NCI-H82 treated with DMSO at 0.1 percent for 48 hours (cell line): ENCODE results near the gene PMEPA1.
"Not testable (repeated sequence)": the region's sequence is repeated elsewhere in the genome, so short reads cannot be mapped to it uniquely, and the experiment has no call there.

Experiments used
- DNase-seq: peaks from one replicate; lab custom pipeline; 2025; ENCODE audit not compliant: unreplicated experiment; lab: John Stamatoyannopoulos, UW

PMEPA1 gene

DNA sequence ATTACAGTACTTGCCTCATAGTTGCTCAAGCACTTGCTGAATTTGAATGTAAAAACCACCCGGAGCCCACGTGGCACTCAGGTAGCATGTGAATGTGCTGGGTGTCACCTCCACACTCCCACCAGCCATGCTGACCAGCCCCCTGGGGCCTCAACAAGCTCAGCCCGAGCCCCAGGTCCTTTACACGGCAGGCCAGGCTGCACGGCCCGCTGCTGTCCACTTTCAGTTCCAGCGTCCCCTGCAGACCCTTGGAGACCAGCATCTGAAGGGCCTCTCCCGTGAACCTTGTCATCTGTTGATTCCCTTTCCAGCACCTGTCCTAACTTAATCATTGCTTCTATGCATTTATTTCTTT lies 56.3 kb downstream of the PMEPA1 start:
- no peak for DNase-seq

GRCh38 chr20:57652606-57653545 lies 56.9 kb downstream of the PMEPA1 start:
- no peak for DNase-seq

GRCh38 chr20:57651881-57652605 lies 57.8 kb downstream of the PMEPA1 start:
- DNase-seq: no peak

DNA sequence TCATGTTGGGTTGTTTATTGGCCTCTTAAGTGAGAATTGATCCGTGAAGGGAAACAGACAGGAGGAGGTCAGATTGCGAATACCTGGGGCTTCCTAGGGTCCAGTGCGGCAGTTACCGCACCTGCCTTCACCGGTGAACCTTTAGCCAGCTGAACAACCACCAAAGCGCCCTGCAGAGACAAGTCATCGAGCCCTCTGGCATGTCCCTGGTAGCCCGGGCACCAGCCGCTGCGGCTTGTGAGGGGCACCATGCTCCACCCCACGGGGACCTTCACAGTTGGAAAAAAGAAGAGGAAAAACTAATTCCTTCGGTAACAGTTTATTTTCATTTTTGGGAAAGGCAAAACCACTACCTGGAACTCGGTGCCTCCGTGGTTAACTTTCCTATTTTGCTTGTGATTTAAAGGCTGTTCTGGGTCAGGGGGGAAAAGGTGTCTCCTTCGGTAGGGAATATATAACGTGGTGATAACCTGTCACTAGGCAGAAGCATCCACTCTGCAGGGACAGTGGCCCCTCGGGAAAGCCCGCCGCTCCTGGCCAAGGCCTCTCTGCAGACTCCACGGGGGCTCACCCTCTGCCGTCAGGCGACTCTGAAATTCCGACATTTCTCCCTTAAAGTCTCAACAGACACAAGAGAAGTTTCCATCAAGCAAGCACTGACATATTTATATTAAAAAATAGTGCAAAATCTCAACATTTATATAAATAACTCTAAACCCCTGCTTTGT lies 58.9 kb downstream of the PMEPA1 start:
- DNase-seq: no peak

GRCh38 chr20:57650266-57650665 lies 59.5 kb downstream of the PMEPA1 start:
- no peak for DNase-seq

DNA sequence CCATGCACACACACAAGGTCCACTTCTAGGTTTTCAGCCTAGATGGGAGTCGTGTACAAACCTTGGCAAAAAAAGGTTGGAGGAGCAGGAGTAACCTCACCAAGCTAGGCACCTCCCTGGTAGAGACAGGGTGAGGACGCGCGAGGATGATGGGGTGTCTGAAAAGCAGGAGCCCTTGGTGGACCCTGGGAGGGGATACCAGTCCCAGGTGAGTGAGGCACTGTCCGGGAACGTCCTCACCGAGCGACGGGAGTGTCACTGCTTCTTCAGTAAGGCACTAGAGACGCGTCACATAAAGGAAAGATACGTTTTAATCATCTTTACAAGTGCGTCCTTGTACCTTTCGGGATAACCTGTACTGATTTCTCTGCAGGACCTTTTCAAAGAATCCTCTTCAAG lies 60.2 kb downstream of the PMEPA1 start:
- DNase-seq: no peak

DNA sequence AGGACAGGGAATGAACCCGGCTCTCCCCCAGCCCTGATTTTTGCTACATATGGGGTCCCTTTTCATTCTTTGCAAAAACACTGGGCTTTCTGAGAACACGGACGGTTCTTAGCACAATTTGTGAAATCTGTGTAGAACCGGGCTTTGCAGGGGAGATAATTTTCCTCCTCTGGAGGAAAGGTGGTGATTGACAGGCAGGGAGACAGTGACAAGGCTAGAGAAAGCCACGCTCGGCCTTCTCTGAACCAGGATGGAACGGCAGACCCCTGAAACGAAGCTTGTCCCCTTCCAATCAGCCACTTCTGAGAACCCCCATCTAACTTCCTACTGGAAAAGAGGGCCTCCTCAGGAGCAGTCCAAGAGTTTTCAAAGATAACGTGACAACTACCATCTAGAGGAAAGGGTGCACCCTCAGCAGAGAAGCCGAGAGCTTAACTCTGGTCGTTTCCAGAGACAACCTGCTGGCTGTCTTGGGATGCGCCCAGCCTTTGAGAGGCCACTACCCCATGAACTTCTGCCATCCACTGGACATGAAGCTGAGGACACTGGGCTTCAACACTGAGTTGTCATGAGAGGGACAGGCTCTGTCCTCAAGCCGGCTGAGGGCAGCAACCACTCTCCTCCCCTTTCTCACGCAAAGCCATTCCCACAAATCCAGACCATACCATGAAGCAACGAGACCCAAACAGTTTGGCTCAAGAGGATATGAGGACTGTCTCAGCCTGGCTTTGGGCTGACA lies 60.8 kb downstream of the PMEPA1 start:
- no peak for DNase-seq

DNA sequence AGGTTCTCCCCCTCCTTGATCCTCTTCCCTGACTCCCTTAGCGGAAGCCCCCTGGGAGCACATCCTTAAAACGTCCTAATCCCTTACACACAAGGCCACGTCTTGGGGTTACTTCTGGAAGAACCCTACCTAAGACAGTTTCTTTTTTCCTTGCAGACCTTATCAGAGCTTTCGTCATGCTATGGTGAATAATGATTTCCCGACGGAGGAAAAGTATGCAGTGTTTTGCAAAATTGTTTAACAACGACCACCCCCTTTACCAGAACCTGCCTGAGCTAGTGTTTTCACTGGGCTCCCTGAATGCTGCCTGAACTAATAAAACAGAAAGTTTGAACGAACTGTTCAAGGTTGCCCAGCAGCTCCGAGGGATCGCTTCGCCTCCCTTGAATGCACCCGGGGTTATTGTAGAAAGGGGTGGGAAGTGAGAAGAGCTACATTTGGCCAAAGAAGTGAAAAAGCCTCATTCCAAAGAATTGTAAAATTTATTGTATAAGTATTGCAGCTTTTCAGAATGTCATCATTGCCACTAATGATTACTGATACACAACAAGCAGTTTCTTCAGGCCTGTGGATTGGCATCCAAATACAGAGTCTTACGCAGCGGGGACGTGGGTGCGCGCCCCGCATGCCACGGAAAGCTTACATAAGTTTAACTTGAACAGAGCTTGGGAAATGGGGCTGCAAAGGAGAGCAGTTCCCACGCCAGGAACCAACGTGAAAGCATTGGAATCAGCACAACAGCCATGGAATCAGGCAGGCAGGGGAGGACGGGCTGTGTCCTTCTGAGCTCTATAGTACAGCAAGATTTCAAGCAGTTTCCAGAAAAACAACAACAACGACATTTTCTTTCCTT lies 61.7 kb downstream of the PMEPA1 start:
- DNase-seq: no peak

DNA sequence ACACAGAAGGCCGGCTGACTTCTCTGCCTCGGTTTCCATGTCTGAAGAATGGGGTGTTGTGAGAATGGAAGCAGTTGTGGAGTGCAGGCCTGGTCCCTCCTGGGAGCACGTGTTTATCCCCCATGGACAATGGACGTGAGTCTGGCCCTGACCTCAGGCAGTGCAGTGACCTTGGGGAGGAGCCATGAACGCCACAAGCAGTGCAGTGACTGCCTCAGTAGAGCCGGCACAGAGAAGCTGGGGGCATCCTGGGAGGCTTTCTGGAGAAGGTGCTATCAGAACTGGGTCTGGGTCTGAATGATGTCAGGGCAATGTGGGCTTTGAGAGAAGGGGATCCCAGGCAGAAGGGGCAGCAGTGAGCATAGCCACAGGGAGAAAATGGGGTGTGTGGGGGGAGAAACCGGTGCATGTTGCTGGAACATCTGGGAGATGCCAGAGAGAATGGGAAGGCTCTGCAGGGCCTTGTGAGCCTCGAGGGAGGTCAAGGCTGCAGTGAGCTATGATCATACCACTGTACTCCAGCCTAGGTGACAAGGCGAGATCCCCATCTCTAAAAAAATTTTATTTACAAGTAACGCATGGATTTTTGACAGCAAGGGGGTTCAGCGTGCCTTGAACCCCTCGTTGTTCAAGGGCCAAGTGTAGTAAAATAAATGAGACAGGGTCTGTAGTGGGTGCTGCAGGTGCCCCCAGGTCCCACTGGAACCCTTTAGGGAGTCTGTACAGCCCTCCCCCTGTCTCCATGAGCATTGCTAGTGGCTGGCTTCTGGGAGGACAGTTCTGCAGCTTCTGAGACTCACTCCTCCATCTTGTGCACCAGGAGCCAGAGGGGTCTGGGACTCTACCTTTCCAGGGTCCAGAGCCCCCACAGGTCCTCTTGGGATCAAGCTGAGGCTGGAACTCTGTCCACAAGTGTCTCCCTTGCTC lies 62.5 kb downstream of the PMEPA1 start:
- no peak for DNase-seq

DNA sequence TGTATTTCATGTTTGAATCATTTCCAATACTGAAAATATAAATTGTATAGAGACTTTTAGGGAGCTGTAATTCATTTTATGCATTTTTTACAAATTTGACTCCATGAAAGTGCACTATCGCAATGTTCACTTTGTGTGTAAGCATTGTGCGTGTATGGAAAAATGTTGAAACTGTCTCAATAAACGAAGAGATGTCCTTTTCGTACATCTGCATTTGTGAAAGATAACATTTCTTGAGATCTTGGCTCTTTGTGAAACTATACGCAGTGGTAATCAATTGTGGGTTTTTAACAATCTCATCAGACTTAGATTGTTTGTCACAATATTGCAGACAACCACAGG lies 70.9 kb downstream of the PMEPA1 start:
- no peak for DNase-seq

- DNase-seq: no peak
Measured at GRCh38 chr20:57638173-57638894, 71.5 kb downstream of the PMEPA1 start.

DNA sequence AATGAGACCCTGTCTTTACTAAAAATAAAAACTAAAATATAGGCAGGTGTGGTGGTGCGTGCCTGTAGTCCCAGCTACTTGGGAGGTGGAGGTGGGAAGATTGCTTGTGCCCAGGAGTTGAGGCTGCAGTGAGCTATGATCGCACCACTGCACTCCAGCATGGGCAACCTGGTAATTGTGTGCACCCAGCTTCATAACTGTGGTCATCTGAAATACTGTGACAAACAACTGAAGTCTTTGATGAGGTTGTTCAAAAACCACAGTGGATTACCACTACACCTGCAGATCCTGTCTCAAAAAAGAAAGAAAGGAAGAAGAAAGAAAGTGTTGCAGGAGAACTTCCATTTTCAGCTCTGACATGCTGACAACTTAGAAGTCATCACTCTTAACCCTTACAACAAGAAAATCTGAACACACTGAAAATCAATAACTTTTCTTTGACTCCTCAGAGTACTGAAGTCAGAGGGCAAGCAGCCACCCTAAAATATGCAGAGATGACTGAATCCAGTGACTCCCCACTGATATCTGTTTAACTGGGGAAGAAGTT lies 75.8 kb downstream of the PMEPA1 start:
- DNase-seq: no peak

- DNase-seq: no peak
Measured at GRCh38 chr20:57632286-57632685, 77.5 kb downstream of the PMEPA1 start.

- DNase-seq: no peak
Measured at GRCh38 chr20:57630061-57630460, 79.8 kb downstream of the PMEPA1 start.

GRCh38 chr20:57629491-57629901 lies 80.3 kb downstream of the PMEPA1 start:
- not testable (repeated sequence) for DNase-seq

GRCh38 chr20:57628962-57629308 lies 80.9 kb downstream of the PMEPA1 start:
- DNase-seq: not testable (repeated sequence)

DNA sequence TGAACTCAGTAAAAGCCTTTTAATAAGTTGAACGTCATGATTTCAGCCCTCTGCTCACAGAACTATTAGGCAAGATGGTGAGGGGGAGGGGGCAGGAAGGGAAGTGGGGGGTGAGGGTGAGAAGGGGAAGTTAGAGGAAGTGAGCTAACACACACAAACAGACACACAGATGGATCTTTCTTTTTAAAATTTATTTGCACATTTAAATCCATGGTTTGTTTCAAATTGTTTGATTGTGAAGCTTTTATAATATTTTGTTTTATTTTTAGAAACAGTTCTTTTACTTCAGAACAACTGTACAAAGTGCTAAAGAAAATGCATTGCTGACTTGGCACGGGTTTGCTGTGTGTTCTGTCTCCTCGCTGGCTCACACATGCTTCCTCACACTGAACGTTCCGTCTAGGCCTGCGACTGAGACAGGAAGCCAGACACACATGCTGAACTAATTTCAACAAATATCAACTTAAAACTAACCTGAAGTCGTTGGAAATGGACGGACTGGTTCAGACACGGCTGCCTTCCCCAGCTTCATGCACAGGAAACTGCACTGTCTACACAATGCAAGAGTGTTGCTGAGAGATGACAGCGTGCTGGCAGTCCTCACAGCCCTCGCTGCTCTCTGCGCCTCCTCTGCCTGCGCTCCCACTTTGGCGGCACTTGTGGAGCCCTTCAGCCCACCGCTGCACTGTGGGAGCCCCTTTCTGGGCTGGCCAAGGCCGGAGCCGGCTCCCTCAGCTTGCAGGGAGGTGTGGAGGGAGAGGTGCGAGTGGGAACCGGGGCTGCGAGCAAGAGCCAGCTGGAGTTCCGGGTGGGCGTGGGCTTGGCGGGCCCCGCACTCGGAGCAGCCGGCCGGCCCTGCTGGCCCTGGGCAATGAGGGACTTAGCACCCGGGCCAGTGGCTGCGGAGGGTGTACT lies 81.5 kb downstream of the PMEPA1 start:
- DNase-seq: no peak
